Measurements from ENCODE around the gene RALGDS. TPM values are rescaled to one million over a fixed set of nuclear protein-coding genes. Genes with fewer than 3 reads are reported as not detected.

Gene RALGDS
- total and polyA plus RNA-seq, 9 of the 15 experiments (the other 6 are each of a cell fraction or from before 2014, with no cell fraction given), result 0.75 to 43.3 (median 27.1) TPM

GRCh38 chr9:133121198-133121914 is at the start of gene RALGDS (continued):
- no peak for TF ChIP-seq SAP30 (IDR thresholded peaks at IDR 0.05; ENCODE audit: borderline replicate concordance, insufficient read depth, low read depth, low read length, poor library complexity, severe bottlenecking)
- no peak for TF ChIP-seq POLR2AphosphoS5 (IDR thresholded peaks at IDR 0.05; ENCODE audit: control insufficient read depth, insufficient read depth, low read depth, low read length)
- no peak for TF ChIP-seq THAP7 (CRISPR knock-in tag; IDR thresholded peaks at IDR 0.05)
- TF ChIP-seq ZNF766 (CRISPR knock-in tag; conservative IDR thresholded peaks at IDR 0.05), result no peak
- no peak for TF ChIP-seq MBD2 (IDR thresholded peaks at IDR 0.05; ENCODE audit: borderline replicate concordance, low read depth)
- no peak; the same call in 1 of the 2 replicates for TF ChIP-seq CBFA2T3 (IDR thresholded peaks at IDR 0.05)
- 0 out of 2 replicates have a peak, but pooled peaks have one; percentile 47 for TF ChIP-seq ZNF584 (CRISPR knock-in tag; IDR thresholded peaks at IDR 0.05; ENCODE audit: low read depth)
- no peak for TF ChIP-seq BRCA1 (IDR thresholded peaks at IDR 0.05)
- TF ChIP-seq BRCA1 (CRISPR knock-in tag; IDR thresholded peaks at IDR 0.05), result no peak
- TF ChIP-seq ZNF830 (CRISPR knock-in tag; IDR thresholded peaks at IDR 0.05), result no peak
- TF ChIP-seq HMGXB4 (CRISPR knock-in tag; IDR thresholded peaks at IDR 0.05), result no peak
- no peak for TF ChIP-seq ZNF280A (IDR thresholded peaks at IDR 0.05; ENCODE audit: low read depth, partially characterized antibody)
- no peak for TF ChIP-seq POLR2B (IDR thresholded peaks at IDR 0.05; ENCODE audit: low read depth, partially characterized antibody)
- no peak for TF ChIP-seq ZNF282 (CRISPR knock-in tag; IDR thresholded peaks at IDR 0.05)
- TF ChIP-seq CREM (IDR thresholded peaks at IDR 0.05; ENCODE audit: low read depth), result peak; percentile 27; the same call in 1 of the 2 replicates
- TF ChIP-seq GTF3C2 (IDR thresholded peaks at IDR 0.05; ENCODE audit: borderline replicate concordance, extremely low read depth, insufficient read length), result no peak
- TF ChIP-seq TRIM25 (IDR thresholded peaks at IDR 0.05; ENCODE audit: borderline replicate concordance), result no peak
- no peak for TF ChIP-seq SMAD3 (CRISPR knock-in tag; conservative IDR thresholded peaks at IDR 0.05)
